ENCODE data around the gene PPM1G.
"Not testable (repeated sequence)": the region's sequence is repeated elsewhere in the genome, so short reads cannot be mapped to it uniquely, and the experiment has no call there.

The PPM1G gene, protein sequence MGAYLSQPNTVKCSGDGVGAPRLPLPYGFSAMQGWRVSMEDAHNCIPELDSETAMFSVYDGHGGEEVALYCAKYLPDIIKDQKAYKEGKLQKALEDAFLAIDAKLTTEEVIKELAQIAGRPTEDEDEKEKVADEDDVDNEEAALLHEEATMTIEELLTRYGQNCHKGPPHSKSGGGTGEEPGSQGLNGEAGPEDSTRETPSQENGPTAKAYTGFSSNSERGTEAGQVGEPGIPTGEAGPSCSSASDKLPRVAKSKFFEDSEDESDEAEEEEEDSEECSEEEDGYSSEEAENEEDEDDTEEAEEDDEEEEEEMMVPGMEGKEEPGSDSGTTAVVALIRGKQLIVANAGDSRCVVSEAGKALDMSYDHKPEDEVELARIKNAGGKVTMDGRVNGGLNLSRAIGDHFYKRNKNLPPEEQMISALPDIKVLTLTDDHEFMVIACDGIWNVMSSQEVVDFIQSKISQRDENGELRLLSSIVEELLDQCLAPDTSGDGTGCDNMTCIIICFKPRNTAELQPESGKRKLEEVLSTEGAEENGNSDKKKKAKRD

GRCh38 chr2:27409321-27410073 lies at the start of gene PPM1G:
PPM1G (minus strand) TSS chr2:27409591; CDS start chr2:27409422, 169 bp downstream.
- DNase-seq (ENCODE audit: low read depth in 3 of 3) = peak; percentile 94 to 98 (median 95)

DNA sequence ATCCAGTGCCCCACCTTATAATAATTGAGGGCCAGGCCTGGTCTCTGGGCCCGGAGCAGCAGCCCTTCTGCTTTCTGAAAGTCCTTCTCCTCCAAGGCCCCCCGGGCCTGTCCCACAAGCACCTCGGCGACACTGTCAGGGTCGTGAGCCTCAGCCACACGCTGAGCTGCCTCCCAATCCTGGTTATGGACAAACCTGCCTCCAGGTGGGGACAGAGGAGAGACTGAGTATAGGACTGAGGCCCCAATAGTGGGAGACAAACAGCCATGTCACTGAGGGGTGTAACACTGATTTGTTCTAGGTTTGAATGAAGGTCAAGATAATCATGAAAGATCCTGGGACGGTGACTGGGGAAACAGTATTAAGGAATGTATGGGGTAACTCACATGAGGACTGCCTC lies 44.6 kb upstream of the PPM1G start:
- DNase-seq (ENCODE audit: low read depth in 3 of 3) = no peak

DNA sequence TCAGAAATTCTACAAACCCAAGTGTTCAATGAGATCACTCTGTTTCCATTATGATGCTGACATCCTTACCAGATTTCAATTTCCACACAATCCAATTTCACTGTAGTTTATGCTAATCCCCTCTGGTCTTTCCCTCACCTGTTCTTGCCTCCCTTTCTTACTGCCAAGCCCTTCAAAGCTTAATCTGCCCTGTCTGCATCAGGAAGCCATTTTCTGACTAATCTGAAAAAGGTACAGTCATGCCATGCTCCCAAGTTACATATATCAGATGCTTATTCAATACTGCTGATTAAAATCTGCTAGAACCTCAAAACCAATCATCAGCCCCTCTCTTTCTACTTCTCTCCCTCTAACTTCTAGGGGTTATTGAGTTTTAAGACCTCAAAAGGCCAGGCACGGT lies 41.7 kb upstream of the PPM1G start:
- DNase-seq (ENCODE audit: low read depth in 3 of 3) = no peak

DNA sequence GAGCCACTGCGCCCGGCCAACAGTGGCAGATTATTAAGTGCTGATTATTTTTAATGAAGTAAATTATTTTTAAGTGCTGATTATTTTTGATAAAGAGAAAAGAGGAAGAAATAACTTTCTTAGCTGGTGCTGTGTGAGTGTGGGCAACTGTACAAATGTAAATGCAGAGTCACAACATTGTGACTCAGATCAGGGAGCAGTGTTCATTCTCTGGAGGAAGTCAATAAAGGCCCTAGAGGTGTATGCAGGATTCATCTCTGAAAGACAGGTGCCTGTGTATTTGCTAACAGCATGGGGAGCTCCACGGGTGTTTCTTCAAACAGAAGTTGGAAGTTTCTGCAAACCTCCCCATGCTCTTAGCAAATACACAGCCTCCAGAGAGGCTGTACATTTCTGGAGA lies 39.0 kb upstream of the PPM1G start:
- DNase-seq (ENCODE audit: low read depth in 3 of 3) = no peak

- no peak for DNase-seq (ENCODE audit: low read depth in 3 of 3)
Measured at GRCh38 chr2:27446057-27446456, 36.7 kb upstream of the PPM1G start.

GRCh38 chr2:27445615-27446014 lies 36.2 kb upstream of the PPM1G start:
- DNase-seq (ENCODE audit: low read depth in 3 of 3) = no peak

GRCh38 chr2:27445155-27445554 lies 35.8 kb upstream of the PPM1G start:
- DNase-seq (ENCODE audit: low read depth in 3 of 3) = no peak

- DNase-seq (ENCODE audit: low read depth in 3 of 3) = no peak
Measured at GRCh38 chr2:27442920-27443282, 33.5 kb upstream of the PPM1G start.

- no peak for DNase-seq (ENCODE audit: low read depth in 3 of 3)
Measured at GRCh38 chr2:27441958-27442919, 32.8 kb upstream of the PPM1G start, which contains the start of gene KRTCAP3. KRTCAP3 (plus strand) TSS chr2:27442381; CDS start chr2:27442413, 32 bp downstream.

DNA sequence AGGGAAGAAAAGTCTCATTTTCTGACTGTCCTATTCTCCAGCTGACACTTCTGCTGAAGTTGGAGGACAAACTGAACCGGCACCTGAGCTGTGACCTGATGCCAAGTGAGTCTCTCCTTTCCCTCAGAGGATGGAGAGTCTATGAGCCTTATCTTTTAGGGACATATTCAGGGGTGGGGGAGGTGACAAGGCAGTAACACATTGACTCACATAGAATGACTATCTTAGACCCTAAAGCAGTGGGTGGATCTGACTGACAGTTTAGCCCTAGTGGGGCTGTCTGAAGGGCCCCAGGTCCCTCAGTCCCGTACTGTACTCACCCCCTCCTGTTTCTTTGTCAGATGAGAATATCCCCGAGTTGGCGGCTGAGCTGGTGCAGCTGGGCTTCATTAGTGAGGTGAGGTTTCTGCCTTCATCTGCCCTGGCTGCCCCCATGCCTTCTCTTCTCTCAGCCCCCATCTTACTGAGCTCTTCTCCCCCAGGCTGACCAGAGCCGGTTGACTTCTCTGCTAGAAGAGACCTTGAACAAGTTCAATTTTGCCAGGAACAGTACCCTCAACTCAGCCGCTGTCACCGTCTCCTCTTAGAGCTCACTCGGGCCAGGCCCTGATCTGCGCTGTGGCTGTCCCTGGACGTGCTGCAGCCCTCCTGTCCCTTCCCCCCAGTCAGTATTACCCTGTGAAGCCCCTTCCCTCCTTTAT lies 32.0 kb upstream of the PPM1G start:
- no peak for DNase-seq (ENCODE audit: low read depth in 3 of 3)

DNA sequence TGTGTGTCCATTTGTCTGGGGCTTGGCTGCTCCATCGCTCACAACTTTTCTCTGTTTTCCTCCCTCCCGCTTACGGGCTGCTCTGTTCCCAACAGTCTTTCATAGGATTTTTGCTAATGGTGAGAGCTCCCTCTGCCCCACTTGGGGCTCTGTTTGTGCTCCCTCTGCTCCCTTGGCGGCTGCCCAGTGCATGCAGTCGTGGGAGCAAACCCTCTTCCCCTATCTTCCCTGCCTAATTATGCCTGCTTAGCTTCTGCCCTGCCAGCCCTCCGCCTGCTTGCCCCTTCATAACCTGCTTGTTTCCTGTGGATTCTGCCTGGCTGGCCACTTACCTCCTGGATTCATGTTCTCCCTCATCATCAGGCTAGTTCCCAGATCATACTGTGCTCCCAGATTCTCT lies 26.2 kb upstream of the PPM1G start:
- no peak for DNase-seq (ENCODE audit: low read depth in 3 of 3)

DNA sequence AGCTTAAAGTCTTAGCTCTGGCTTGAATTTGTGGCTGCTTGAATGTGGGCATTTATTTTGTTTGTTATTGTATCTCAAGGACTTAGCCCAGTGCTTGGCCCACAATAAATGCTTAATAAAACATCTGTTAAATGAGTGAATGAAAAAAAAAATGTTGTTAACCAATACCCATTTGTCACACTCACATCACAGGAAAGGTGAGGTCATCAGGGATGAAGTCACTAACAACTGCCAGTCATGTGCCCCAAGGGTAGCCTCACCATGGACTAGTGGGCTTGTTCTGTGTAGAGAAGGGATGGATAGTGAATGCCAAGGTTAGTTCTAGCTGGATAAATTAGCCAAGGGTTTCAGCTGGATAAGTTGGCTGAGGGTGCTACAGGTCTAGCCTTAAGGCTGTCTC lies 22.0 kb upstream of the PPM1G start:
- DNase-seq (ENCODE audit: low read depth in 3 of 3) = no peak

- peak; percentile 53 to 57 (median 56) for DNase-seq (ENCODE audit: low read depth in 3 of 3)
Measured at GRCh38 chr2:27428978-27429541, 19.7 kb upstream of the PPM1G start.

DNA sequence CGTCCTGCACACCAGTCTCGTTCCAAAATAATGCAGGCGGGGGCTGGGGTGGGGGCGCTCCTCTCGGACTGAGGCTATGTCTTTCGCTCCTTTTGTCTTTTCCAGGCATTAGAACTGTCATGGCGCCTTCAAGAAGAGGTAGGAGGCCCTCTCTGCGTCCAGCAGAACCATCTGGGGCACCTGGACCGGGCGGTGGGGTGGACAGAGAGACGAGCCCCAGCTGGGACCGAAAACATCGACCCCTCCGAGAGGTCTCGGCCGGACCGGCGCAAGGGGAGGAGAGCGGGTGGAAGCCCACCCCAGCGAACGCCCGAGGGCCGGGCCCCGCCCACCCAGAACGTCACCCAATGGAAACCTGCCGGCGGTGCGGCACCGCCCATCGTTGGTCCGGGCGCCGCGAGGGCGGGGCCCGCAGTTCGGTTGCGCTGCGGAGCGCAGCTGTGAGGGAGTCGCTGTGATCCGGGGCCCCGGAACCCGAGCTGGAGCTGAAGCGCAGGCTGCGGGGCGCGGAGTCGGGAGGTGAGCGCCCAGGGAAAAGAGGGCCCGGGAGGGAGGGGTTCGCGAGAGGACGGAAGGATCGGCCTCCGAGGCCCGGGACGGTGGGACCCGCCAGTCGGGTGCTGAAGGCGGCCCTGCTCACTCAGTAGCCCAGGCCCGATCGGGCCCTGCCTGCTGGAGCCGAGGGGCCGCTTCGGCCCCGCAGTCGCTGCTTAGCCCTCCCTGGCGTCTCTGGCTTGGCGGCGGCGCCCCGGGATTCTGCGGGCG lies 19.0 kb upstream of the PPM1G start, which contains the start of gene NRBP1:
Gene NRBP1, plus strand, starts transcription at position 419 of the 765 bp plus-strand sequence. CDS start 4,643 bp downstream, outside the sequence.
- peak; percentile 80 to 93 (median 88) for DNase-seq (ENCODE audit: low read depth in 3 of 3)

DNA sequence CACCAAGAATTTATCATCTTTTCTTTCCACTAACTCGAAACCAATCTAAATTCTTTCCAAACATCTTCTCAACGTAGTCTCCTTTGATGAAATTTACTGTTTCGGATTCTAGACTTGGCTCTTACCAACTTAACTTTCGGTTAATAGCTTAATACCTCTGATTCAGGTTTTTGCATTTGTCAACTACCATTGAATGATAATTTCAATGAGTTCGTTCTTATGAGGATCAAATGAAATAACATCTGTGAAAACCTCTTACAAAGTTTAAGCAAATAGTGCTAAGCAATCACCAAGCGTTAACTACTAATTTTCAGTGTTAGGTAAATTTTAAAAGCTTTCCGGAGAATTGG lies 18.4 kb upstream of the PPM1G start:
- DNase-seq (ENCODE audit: low read depth in 3 of 3) = no peak

DNA sequence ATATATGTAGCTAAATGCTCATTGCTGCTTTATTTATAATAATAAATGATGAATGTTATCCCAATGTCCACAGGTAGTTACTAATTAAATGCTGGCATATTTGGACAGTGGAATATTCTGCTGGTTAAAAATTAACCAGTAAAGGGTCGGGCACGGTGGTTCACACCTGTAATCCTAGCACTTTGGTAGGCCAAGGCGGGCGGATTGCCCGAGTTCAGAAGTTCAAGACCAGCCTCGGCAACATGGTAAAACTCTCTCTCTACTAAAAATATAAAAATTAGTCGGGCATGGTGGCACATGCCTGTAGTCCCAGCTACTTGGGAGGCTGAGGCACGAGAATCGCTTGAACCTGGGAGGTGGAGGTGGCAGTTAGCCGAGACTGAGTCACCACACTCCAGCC lies 15.6 kb upstream of the PPM1G start:
- DNase-seq (ENCODE audit: low read depth in 3 of 3) = not testable (repeated sequence)

DNA sequence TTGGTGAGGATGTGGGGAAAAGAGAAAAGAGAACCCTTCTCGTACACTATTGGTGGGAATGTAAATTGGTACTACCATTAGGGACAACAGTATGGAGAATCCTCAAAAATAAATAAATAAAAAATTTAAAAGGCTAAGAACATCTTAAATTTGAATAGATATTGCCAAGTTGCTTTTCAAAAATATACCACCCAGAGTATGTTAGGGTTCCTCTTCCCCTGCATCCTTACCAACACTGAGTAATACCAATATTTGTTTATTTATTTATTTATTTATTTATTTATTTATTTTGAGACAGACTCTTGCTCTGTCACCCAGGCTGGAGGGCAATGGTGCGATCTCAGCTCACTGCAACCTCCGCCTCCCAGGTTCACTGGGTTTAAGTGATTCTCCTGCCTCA lies 13.6 kb upstream of the PPM1G start:
- no peak for DNase-seq (ENCODE audit: low read depth in 3 of 3)

- DNase-seq (ENCODE audit: low read depth in 3 of 3) = no peak
Measured at GRCh38 chr2:27421660-27422250, 12.4 kb upstream of the PPM1G start.

DNA sequence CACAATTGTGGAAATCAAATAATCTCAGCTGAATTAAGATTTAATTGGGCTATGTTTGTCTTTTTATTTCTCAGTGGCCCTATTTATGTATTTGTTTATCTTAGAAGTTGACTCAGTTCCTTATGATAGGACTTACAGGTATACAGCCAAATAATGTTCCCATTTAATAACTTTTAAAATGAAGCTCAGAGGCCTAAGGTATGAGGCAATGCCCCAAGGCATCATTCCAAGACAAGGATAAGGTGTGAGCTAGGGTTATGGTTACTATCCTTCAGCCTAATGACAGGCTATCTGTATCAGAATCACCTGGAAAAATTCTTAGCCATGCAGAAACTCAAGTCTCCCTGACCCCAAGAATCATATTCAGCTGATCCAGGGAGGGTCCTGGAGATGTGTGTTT lies 11.6 kb upstream of the PPM1G start:
- no peak for DNase-seq (ENCODE audit: low read depth in 3 of 3)
